ENCODE measurements around the gene EPHA7. TPM values are rescaled to one million over a fixed set of nuclear protein-coding genes. Genes with fewer than 3 reads are reported as not detected.

EPHA7 gene
- polyA plus RNA-seq (ENCODE audit: insufficient read length): 8.1 TPM

DNA sequence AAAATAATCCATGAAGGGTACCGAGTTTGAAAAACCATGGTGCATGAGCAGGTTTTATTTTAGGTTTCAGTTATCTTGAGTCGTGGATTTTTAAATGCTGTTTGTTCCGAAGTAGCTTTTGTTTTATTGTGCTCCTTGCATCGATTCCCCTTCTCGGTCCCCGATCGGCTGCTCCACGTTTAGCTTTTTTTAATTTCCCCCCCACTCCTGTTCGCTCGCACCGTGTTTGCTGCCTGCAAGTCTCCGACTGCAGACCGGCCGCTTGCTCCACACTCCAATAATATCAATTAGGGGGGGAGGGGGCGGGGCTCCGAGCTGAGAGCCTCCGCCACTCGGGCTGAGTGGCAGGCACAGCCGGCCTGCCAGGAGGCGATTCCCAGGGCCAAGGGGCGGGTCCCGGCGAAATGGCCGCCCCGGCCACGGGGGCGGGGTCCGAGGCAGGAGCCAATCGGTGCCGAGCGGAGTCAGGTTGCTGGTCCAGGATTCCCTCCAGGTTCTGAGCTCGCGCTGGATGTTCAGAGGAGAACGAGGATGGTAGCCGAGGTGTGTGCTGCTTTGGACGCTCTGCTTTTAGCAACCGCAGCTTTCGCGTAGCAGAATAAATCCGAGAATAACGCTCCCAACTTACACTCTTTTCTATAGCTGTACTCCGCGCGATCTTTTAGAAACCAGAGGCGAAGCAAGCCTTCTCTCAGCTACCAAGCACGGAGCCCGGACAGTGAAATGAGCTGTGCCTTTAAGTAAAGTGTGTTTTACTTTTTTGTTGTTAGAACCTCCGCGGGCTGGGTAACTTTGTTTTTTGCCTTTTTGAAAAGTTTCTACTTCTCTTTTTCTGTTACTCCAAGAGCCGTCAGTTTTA, at the start of gene EPHA7:
EPHA7 (minus strand) TSS at position 256 of the 859 bp plus-strand sequence; CDS start at position 38, 218 bp downstream.
- DNase-seq (ENCODE audit: low read depth): peak; percentile 95

DNA sequence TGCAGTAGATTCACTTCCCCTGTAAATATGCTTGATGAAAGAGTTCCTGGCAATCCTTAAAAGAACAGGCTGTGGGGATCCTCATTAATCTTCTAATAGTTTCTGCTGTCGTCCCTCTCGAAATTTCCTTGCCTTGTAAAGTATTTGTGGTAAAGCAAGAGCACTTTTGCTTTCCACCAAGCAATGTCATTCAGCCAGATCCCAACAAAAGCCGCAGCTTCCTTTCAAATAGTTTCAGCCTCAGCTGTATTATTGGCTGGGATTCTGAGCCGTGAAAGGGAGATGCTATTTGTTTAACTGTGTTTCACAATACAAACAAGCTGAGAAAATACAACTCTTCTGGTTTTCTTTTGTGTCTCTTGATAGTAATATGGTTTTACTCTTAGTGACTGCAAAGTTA, 48.9 kb upstream of the EPHA7 start:
- DNase-seq (ENCODE audit: low read depth): peak; percentile 34

DNA sequence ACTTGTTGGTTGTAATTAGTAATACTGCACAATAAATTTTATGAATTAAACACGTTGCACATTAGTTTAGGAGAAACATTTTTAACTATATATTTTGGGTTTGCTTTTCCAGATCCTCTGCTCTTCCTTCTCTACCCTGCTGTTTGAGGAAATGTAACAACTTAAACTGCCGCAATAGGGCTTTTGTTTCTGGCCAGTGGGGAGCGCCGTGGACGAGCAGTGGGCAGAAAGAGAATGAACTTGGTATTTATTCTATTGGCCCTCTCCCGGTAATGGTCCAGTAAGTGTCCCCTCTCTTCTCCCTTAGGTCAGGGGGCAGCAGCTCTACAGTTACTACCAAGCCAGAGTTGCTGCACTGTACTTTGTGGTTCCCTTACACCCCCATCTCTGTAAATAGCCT, 35.2 kb upstream of the EPHA7 start:
- no peak for DNase-seq (ENCODE audit: low read depth)

DNA sequence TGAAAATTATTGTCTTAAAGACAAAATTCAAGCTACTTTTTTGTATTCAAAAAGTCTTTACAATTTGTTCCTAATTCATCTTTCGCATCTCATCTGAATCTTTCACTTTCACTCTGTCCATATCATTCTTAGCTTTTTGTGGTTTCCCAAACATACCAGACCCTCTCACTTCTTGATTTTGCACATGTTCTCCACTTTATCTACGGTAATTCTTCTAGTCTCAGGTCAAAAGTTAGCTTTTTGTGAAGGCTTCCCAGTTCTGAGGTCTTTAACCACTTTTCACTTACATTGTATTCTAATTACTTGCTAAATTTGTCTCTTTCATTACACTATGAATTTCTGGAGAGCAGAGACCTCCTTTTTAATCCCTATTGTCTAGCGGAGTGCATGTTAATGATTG, 34.6 kb upstream of the EPHA7 start:
- no peak for DNase-seq (ENCODE audit: low read depth)

DNA sequence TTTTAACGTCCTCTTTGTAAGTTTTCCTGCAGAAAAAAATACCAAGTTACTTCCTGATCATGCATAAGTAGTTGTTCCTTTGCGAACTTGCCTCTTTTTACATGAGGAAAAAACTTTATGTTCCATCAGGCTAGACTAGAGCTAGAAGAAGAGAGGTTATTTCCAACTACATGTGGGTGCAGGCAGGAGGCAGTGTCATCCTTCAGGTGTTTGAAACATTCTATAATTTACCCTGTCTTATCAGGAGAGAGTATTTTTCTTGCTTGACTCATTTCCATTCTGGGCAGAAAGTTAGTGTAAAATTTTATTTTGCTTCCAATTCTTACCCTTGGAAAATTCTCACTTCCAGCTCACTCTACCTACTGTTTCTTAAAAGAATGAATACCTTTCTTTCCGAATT, 28.5 kb upstream of the EPHA7 start:
- no peak for DNase-seq (ENCODE audit: low read depth)

DNA sequence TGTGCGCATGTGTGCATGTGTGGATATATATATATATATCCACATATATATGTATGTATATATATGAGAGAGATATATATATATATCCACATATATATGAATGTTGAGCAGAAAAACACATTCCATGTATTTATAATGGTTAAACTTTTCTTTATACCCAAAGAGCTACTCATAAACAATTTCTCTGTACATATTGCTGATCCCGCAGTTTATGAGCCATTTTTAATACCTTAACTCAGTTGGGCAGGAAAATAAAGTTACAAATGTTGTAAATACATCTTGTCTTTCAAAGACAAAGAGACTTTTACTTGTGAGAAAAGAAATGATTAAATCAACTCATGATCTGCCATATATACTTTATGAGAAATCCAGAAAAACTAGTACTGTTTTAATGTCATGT, 18.1 kb upstream of the EPHA7 start:
- no peak for DNase-seq (ENCODE audit: low read depth)

DNA sequence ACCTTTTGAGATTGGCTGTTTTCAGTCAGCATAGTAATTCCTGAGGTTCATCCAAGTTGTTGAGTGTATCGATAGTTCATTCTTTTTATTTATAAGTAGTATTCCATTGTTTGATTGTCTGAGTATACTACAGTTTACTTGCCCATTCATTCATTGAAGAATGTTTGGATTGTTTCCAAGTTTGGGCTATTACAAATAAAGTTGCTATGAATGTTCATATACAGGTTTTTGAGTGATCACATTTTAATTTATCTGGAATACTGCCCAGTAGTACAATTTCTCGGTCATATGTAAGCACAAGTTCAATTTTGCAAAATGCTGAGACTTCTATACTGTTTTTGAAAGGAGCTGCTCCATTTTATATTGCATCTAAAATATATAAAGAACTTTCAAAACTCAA, 14.2 kb upstream of the EPHA7 start:
- DNase-seq (ENCODE audit: low read depth): no peak

DNA sequence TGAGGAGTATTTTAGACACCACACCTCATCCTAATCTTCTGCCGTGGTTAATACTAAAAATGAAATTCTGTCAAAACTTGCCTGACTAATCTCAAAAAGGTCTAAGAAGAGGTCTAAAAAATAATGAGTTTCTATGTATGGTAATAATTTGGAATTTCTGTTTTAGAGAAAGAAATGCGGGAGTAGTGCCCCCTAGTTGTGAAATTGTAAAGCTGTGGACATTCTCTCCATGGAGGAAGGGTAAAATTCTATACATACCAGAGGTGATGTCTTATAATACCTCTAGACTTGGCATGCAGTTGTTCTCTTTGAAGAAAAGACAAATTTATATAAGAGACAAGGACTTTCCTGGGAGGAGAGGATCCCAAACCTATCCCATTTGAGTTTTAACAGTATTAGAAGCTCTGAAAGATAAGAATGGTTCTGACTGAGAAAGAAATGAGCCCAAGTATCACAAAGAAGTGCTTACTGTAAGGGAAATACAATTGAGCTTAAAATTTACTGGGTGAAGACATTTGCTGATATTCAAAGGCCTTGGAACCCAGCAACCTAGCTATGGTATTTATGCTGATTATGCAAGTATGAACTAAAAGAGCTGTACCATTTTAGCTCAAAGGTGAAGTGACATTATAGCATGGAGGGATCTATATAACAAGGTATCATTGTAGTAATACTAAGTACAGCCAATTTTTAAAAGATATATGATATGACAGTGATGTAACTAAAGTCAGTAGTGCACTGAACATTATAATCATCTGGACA, 5.1 kb upstream of the EPHA7 start:
- DNase-seq (ENCODE audit: low read depth): no peak

DNA sequence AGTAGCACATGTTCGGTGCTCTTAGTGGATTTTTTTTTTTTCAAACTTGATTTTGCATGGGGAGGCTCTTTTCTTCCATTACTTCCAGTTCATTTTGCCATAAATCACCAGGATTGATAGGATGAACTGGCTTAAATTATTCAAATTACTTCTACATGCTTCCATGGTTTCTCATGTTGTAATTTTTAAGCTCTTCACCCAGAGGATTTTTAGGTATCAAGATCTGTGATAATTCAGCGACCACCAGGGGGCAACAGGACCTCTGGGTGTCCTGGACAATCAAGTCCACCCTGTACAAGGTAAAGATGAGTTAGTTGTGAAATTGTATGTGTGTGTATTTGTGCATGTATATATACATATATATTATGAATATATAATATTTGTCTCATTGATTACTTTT, 4.2 kb upstream of the EPHA7 start:
- DNase-seq (ENCODE audit: low read depth): no peak

DNA sequence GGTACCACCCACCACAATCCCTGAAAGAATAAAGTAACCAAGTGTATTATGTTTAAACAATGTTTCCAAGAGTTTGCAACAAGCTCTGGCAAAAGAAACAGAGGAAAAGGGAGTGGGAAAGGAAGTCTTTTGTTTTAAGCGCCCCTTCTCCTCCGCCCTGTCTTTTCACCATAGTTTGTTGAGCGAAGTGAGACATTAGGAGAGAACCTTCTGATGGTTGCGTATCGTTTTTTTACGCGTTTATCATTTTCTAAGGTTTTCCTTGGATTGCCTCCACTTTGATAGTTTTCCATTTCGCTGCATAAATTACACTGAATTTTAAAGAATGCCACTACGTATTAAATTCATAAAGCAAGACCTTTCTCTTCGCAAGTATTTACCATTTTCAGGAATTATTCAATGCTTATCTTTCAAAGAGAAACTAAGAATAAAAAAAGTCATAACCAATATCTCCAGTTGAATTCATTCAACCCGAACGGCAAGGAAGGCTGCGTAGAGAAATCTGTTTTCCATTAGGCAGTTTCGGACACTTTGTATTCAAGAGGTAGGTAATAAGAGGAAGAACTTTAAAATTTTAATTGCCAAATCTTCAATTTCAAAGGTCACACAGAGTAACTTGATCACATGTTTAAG, 920 bp upstream of the EPHA7 start:
- DNase-seq (ENCODE audit: low read depth): no peak

DNA sequence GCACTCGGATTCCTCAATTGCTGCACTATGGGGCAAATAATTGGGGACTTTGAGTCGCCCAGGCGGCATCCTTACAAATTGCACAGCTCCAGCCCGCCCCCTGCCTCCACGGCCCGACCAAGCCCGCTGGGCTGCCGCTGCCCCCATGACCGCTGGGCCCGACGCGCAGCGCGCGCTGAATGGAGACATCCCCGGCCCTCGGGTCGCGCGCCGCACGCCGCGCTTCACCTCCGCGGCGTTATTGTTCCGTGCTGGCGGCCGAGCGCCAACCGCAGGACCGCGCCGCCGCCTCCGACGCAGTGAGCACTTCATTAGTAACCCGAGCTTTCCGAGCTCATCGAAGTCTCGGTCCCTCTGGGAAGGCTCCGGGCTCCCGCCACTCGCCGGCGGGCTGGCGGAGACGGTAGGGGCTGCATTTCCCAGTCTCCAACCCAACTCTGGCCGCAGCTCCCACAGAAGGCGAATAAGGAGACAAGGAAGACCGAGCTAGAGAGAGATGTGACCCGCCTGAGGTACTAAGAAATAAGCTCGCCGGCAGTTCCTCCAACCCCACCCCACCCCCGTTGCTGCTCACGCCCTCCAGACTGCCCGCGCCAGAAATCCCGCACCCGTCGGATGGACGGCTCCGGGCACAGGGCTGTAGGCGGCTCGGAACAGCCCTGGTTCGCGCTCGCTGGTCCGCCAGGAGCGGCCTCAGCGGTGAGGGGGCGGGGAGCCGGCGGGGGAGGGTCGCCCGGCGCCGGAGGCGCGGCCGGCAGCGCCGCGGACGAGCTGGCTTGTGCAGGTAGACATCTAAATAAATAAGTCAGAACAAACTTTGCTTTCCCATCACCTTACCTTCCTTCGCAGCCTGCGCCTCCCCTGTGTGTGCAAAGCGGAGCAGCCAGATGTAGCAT, 703 bp downstream of the EPHA7 start:
- no peak for DNase-seq (ENCODE audit: low read depth)

DNA sequence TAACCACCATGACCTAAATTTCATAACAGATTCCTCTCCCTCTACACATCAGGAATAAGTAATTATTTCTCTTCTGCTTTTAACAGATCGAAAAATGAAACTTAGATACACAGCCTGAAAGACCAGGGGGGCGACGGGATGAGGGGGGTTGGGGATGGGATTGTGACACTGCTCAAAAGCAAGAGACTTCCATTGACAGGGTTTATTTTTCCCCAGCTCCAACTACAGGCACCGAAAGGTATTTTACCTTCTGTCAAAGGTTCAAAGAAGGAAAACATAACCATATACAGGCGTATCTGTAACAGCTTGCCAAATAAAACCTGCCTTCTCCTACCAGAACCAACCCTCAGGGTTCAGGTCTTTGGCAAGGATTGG, 1.3 kb downstream of the EPHA7 start:
- no peak for DNase-seq (ENCODE audit: low read depth)

DNA sequence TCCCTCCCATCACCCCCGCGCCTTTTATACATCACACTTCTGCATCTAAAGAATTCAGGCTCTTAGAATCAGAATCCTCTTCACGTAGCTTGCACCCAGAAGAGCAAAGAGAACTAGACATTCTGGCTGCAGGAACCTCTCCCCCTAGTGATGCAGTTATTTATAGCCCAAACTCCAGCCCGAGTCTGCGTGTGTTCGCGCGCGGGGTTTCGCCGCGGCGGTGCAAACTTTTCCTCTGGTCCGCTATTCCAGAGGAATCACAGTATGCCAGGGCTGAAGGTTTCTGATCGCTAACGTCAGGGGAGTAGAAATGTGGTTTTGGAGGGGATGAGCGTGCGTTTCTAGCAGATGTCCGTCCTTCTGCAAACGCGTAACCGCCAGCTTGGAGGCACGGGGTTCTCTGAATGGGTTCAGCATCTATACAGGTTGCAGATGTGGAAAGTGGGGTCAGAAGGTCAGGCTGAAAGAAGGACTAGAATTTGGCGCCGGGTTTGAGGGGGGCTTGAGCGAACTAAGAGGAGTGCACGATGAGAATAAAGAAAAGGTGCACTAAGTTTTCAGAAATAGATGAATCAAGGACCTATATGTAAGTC, 1.8 kb downstream of the EPHA7 start:
- no peak for DNase-seq (ENCODE audit: low read depth)

DNA sequence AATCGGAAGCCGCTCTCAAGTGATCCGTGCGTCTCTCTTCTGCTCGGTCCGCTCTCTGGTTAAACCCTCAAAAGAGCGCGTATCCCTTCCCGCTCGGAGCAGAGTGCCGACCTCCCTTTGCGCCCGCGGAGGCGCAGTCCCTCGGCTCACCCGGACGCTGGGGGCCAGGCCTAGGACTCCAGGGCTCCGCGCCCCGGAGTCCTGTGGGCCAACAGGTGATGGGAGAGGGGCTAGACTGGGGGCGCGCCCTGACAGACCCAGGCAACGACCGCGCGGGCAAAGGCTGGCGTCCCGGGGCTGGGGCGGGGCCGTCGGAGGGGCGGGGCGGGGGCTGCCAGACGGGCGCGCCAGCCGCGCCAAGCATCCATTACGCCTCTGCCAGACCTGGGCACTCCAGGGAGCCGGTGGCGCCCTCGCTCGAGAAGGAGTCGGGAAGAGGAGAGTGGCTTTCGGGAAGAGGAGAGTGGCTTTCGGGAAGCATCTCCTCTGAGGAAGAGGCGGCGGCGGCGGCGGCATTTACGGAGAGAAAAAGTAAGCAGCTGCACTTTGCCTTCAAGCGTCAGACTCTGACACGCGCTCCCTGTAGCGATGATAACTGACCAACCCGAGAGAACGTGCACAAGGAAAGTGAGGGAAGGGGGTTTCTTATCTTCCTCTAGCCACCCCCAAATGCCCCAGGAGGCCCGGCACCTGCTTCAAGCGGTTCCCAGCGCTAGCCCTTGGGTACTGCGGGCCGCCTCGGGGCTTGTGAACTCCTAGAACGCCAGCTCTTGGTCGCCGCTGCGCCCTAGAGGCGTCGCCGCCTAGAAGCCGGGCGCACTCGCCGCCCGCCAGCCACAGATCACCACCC, 2.6 kb downstream of the EPHA7 start:
- DNase-seq (ENCODE audit: low read depth): no peak

DNA sequence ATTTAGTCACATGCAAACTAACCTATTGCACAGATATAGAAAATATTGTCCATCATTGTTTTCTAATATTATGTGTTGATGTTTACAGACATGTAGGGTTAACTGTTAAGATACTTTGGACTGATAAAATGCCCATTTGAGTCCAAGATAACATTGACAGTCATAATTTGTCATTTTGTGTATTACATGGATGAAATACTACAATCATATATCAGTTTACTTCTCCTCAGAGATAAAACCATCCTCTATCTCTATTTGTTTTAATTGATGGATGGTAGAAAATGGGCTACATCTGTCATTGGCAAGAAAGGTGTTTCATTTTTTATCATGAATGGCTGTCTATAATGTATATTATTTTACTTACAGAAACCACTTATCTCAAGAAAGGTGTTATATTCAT, 6.2 kb downstream of the EPHA7 start:
- DNase-seq (ENCODE audit: low read depth): no peak

DNA sequence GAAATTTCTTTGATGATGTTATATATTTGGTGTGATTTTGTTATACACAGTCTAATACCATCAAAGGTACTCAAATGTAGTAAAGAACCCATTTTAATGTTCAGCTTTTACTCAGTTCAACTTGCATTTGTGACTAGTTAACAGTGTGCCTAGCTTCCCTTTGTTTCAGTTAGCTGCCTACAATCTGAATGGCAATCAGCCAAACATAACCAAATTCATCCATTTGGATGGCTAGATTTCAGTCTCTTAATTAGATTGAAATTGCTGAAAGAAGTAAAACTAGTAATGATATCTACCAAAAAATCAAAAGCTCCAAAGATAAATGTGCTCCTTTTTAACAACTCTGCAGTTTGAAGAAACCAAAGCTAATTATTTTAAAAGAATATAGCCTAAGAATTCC, 6.9 kb downstream of the EPHA7 start:
- DNase-seq (ENCODE audit: low read depth): no peak

DNA sequence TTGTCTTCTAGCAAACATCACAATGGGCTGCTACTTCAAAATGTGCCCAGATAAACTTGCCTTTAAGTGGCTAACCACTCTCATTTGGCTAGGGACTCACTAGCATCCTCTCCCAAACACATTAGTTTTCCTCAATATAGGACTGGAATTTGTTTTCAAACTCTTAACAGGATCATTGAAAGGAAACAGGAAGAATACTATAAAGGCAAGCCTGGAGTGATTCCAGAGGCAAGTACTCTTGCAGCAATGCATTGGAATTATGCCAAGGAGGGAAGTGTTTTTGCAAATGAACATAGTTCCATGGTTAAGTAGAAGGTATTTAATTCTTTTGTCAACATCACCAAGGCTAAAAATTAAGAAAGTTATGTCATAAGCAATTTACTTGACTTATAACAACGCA, 12.2 kb downstream of the EPHA7 start:
- DNase-seq (ENCODE audit: low read depth): no peak

DNA sequence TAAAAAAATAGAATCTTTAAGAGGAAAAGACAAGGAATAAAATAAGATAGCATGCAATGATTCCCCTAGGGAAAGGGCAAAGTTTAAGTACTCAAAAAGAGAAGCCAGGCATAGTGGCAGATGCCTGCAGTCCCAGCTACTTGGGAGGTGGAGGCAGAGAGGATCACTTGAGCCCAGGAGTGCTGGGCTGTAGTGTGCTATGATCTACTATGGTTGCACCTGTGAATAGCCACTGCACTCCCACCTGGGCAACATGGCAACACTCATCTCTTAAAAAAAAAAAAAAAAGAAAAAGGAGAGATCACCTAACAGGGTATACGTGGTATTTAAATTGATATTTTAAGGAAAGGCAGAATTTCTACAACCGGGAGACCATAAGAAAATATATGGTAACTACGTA, 16.0 kb downstream of the EPHA7 start:
- no peak for DNase-seq (ENCODE audit: low read depth)

DNA sequence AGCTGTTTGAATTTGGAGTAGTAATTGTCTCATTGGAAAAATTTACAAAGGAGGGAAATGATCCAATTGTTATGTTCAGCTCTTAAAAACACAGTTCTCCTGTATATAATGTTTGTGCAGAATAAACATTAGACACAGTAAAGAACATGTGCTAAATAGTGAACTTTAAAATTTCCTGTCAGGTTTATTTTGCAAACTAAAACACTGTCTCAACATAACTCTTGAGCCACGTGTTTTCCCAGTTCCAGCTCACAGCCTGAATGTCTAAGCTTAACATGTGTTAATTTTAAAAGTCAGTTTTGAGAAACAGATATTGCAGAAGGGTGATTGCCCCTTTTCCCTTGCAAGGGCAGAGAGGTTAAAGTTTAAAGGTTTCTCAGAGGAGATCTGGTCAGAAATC, 20.6 kb downstream of the EPHA7 start:
- no peak for DNase-seq (ENCODE audit: low read depth)

DNA sequence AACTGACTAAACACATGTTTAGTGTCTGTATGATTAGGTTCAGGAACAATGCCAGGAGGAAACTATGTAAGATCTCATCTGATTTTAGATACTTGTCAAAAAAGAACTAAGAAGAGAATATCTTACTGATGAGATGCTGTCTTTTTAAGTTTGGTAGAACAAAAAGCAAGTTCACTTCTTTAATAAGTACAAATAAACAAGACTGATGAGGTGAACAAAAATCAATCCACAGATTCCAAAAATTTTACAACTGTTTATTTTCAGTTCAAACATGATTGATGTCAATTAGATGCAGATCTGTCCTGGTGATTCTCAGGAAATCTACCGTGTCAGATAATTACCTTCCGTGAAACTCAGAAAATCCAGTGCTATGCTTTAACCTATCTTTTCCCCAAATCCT, 24.9 kb downstream of the EPHA7 start:
- no peak for DNase-seq (ENCODE audit: low read depth)

Data from forelimb muscle (tissue), 1 donor.